ENCODE data around the gene ECHDC3. TPM values are rescaled to one million over a fixed set of nuclear protein-coding genes. Genes with fewer than 3 reads are reported as not detected.

Gene ECHDC3
- 22.2 and 26.7 TPM in 2 replicates for total RNA-seq

GRCh38 chr10:11742009-11742778 lies at the start of gene ECHDC3:
ECHDC3 (plus strand) TSS chr10:11742382; CDS start chr10:11742577, 195 bp downstream.

Other genes with a start within 250 kb of the ECHDC3 start
- 13.0 and 13.1 TPM in 2 replicates for gene USP6NL, start 130.7 kb upstream of the ECHDC3 start, total RNA-seq
- gene PROSER2, start 81.0 kb downstream of the ECHDC3 start, total RNA-seq = 35.5 and 86.5 TPM in 2 replicates

All from mesangial cell (primary cell).